CD4-positive, alpha-beta T cell treated with Interferon gamma for 1 hour (primary cell): Measurements from ENCODE around the gene DHRS7.

Experiments used
- DNase-seq: peaks from one replicate; pipeline ENCODE4 v3.0.0-alpha.2; 2020

Gene DHRS7

DNA sequence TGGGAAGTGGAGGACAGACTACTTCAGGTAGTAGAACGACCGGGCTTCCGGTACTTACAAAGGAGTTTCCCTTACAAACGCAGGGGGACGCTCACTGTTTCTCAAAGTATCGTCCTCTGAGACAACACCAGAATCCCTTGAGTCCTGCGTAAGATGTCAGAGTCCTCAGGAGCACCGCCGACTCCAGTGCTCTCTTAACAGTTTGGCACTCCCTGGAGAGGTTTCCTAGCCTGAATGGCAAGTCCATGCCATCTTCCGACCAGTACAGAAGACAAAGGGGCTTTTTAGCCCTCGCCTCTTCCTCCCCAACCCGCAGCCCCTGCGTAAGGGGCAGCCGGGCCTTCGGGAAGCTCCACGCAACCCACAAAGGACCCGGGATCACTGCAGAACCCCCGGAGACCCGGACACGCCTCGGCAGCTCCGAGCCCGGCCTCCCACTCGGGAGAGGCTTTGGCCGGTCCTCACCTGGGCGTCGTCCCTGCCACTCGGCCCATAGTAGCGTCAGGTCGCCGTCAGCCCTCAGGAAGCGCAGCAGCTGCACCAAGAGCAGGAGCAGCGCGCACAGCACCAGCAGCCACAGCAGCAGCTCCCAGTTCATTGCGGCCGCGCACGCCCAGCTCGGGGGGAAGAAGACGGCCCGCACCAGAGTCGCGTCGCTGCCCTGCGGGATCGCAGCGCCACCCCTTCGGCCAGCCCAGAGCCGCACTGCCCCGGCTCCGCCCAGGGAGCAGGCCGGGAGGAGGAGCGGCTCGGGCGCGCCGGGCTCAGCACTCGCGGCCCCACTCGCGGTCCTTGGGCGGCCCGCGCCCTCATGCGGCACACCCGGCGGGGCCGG lies at the start of gene DHRS7:
TSS of gene DHRS7 (minus strand) at position 687 of the 835 bp plus-strand sequence. CDS start at position 598, 89 bp downstream.
- peak; percentile 77 for DNase-seq

DNA sequence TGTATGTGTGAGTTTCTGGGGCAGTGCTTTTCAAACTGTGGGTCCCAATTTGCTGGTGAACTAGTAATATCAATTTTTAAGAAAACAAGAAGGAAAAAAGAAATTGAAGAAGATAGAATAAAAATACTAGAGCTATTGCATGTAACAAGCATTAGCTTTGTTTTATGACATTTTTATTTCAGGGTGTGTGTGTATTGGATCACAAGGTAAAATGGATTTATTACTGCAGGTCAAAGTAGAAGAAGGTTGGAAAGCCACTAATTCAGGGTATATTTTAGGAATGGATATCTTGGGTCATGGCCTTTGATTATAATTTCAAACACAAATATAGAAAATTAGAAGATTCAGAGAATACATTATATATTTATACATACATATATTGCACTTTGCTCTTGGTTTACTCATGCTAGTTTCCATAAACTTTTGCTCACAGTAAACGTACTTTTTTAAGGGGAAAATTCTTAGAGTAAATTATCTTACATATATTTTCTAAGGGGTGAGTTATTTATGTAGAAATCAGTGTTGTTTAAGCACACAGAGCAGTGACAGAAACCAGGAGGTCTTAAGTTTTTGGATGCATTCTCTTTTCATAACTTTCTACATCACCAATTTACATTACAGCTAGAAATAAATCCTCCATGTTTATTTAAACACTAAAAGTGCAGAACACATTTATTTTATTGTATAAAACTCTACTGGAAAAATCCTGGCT lies 49.4 kb upstream of the DHRS7 start:
- no peak for DNase-seq

DNA sequence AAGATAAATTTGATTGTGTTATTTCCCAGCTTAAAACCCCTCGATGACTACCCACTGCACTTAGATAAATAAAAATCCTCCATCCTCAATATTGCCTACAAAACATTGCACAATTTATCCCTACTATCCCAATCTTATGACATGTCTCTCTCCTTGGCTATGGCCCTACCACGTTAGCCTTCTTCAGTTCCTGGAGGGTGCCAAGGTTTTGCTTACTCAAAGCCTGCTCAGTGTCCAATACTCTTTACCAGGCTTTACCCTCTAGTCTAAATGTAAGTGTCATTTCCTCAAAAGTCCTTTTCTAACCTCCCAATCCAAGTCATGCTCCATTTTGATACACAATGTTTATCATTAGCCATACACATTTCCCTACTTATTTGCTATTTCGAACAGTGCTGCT lies 48.8 kb upstream of the DHRS7 start:
- DNase-seq = no peak

DNA sequence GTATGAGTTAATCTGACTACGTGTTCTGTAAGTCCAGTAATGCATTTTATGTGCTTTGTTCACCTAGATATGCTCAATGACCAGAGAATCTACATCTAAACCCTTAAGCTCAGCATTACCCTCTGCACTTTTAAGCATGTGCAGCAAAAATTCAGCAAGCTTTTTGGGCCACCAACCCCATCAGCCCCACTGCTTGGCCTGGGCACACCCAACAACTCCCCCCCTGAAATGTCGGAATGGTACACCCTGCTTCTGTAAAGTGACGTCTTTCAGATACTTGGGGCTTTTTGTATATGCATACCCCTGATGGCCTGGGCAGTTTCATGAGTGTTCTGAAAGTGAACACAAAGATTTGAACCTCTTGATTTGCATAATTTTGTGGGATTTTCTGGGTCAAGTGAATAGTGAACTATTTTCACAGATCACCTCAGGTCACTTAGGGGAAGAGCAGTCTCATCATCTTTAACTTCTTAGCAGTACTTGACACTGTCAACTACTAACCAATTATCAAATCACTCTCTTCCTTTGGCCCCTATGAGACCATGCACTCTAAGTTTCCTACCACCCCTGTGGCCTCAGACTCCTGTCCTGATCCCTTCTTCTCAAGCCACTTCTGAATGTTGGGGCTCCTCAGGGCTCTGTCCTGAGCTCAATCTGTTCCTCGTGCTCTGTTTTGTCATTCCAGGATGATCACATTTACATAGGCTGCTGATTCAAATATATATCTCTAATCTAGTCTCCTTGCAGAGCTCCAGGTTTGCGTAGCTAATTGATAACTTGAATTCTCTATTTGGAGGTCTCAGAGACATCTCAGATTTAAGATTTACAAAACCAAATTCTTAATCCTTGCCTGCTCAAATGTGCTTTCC lies 47.5 kb upstream of the DHRS7 start:
- DNase-seq = no peak

DNA sequence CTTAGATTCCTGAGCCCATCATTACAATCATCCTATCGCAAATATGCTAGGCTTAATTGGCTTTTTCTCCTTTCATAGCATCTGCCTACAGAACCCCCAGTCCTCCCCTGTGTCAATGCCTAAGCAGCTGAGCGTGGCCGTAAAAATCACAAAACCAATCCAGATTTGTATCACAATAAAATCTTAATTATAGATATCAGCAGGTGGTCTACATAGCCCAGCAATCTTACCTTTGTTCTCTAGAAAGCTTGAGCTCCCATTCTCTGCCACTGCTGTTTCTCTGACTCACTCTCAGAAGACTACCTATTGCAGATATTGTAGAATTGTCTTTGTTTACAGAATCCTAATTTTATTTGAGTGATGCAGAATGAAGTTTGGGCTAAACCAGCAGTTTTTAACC lies 46.0 kb upstream of the DHRS7 start:
- DNase-seq = no peak

DNA sequence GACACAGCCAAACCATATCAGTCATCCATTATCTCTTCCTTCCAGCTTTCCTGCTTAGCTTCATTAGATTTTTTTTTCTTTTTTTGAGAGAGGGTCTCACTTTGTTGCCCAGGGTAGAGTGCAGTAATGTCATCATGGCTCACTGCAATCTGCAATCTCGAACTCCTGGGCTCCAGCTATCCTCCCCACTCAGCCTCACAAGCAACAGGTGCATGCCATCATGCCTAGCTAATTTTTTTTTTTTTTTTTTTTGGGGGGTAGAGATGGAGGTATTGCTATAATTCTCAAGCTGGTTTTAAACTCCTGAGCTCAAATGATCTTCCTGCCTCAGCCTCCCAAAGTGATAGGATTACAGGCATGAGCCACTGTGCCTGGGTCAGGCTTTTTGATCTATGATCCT lies 45.5 kb upstream of the DHRS7 start:
- no peak for DNase-seq

DNA sequence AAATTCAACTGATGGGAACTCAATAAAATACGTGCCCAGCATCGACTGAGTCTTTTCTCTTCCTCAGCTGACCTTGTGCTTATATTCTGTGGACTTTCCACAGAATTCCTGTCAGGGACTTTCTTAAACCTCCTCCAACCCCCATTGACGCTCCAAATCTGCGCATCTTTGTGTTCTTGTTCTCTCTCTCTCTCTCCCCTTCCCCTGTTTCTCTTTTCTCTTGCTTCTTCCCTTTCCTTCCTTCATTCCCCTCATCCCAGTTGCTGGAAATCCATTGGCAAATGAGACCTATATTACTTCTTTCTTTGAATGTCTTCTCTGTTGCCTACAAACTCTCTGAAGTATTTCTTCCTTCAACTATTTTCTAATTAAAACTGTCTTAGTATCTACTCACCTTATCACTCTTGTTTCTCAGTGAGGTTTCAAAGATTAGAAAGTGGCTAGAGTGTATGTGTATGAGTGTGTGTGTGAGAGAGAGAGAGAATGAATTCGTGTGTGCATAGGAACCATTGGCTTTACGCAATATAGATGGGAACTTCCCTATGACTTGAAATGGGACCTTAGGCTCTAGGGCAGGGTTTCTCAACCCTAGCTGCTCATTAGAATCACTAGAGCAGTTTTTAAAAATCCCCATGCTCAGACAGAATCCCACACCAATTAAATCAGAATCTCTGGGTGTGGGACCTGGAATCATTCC lies 41.8 kb upstream of the DHRS7 start:
- no peak for DNase-seq

DNA sequence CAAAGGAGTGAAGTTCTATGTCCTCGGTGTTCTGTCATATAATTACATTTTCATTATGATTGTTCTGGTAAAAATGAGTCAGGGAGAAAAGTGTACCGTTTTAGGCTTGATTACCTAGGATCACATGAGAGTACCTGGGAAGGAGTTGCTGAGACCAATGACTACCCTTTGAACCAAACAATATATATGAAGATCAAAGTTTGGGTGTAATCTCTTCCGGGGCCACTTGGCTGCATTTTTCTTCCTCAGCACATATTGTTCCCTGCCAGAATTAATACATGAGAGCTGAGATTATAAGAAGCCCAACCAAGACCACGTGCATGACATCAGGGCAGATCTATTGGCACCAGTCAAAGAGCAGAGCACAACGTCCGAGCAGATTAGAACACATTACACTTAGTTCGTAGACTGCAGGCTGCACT lies 41.1 kb upstream of the DHRS7 start:
- DNase-seq = no peak

DNA sequence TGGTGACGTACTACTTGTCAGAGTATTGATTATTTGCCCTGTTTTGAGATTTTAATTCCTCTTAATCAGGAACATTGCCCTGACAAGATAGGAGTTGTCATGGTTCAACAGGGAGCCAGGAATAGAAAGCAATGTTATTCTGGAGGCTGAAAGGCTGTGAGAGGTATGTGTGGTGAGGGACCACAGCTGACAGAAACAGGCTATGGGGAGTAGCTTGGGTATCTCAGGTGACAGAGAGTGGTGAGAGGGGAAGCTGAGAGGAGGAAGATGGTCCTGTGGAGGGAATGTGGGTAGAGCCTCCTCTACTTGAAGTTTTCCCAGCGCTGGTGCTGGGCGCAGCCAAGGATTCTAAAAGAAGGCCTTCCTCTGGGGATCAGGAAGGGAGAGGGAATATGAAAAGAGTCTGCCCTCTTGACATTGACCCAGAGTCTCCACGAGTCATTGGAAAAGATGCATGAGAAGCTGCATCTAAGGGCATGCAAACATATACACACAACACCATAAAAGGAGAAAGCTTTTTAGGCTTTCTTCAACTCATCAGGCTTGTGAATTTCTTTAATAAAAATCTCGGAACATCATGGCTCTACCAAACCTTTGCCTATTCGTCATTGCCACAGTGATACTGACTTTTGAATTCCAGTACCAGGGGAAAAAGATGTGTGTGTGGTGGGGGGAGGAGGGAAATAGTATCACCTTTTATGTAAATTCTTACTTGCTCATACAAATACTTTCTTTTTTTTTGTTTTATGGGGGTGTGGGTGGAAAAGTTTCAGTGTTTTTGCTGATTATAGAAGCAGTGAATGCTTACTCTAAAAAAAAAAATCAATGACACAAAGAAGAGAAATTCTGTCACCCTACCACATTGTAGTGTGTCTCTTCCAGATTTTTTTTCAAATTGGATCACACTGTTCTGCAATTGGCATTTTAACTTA lies 39.9 kb upstream of the DHRS7 start:
- DNase-seq = no peak

GRCh38 chr14:60204104-60204842 lies 39.1 kb upstream of the DHRS7 start:
- DNase-seq = no peak

GRCh38 chr14:60199321-60199720 lies 34.1 kb upstream of the DHRS7 start:
- DNase-seq = no peak

DNA sequence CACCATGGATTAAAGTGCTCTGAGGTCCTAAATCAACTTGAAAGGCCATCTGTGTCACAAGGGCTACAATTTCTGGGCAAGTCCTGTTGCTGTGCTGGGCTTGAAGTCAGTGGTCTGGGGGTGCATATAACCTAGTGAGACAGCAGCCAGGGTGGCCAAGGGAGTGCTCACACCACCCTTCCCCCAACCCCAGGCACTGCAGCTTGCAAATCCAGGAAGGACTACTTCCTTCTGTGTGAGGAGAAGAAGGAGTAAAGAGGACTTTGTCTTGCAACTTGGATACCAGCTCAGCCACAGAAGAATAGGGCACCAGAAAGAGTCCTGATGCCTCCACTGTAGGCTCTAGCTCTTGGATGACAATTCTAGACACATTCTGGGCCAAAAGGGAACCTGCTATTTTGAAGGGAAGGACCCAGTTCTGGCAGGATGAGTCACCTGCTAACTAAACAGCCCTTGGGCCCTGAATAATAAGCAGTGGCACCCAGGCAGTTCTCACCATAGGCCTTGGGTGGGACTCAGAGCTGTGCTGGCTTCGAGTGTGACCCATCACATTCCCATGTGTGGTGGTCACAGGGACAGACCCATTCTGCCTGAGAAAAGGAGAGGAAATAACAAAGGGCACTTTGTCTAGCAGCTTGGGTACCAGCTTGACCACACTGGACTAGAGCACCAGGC lies 32.6 kb upstream of the DHRS7 start:
- no peak for DNase-seq

GRCh38 chr14:60196291-60196690 lies 31.1 kb upstream of the DHRS7 start:
- no peak for DNase-seq

DNA sequence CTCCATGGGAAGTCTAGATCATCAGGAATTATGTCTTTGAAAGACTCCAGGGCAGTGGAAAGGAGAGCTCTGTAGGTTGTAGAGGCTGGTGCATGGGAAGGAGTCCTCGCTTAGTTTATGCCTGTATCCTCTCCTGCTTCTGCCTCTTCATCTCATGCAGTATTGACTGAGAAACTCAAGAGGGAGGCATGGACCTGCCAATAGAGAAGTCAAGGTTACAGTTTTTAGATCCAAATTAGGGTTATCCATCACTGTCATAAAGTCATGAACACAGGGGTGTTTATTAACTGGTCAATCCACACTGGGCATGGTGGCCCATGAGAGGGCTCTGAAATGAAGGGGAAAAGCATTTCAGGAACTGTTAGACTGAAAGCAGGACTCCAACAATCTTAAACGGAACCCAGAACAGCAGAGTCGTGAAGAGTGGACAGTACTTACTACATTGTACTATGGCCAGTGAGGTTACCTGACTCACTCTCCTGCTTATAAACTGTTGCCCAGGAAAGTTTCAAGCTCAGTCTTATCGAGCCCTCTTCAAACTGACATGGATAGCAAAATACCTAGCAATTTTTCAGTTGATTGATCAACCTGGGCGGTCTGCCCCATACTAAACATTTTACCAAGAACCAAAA lies 30.1 kb upstream of the DHRS7 start:
- DNase-seq = no peak

GRCh38 chr14:60189923-60190840 lies 25.0 kb upstream of the DHRS7 start:
- DNase-seq = no peak

DNA sequence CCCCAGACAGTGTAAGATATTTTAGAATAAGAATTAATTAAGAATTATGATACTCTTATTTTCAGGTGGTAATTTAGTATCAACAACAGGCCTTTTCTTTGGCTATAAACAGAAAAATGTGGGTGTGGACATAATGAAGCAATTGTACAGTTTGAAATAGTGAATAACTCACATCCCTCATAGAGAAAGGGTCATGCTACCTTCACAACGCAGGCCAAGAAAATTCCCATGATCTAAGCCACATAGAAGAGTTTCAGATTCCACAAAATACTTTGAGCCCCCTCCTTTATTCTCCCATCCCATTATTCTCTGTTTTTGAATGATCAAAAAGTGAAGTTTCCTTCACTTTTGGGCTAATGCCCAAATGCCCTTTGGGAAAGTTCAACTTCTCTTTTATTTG lies 23.5 kb upstream of the DHRS7 start:
- DNase-seq = no peak

DNA sequence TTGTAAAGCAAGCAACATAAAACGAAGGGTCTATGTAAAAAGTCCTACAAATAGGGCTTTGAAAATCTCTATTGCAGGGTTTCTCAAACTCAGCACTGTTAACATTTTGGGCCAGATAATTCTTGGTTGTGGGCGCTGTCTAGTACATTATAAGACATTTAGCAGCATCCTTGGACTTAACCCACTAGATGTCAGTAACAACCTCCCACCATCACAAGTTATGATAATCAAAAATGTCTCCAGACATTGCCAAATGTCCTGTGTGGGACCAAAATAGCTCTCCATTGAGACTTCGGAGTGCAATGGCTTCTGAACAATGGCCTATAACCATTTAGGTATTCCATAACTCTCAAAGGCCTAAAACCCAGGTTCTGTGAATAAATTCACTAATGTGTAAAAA lies 22.9 kb upstream of the DHRS7 start:
- no peak for DNase-seq

DNA sequence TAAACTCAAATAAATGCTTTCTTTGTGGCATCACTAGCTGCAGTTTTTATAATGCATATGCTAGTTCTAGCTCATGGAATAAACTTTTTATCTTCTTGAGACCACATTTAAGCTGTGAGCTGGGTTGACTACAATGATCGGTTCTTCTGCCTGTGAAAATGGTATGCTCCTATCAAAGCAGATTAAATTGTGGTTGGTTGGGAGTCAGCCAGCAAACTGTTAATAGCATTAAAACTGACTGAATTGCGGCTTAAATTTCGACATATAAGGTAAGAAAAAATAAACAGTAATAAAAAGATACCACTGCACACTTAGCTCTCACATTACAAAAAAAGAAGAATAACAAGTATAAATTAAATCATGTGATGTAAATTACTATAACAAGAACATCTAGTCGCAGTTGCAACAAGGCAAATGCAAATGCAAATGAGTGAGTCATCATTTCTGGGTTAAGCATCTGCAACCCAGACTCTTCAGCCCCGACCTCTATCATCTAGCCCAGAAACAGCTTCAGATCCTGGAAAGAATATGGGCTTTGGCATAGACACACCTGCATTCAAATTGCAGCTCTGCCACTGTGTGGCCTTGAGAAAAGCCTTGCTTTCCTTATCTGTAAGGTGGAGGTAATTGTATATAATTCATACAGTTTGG lies 19.8 kb upstream of the DHRS7 start:
- no peak for DNase-seq
